Activated gamma-delta T cell treated with Interleukin-2 at 50 U/mL for 16 hours (primary cell): ENCODE measurements around the gene AHNAK.
"Not testable (repeated sequence)": the region's sequence is repeated elsewhere in the genome, so short reads cannot be mapped to it uniquely, and the experiment has no call there.

Source experiments
- DNase-seq: peaks from one replicate; pipeline ENCODE4 v3.0.0-alpha.2; 2020

The AHNAK gene

DNA sequence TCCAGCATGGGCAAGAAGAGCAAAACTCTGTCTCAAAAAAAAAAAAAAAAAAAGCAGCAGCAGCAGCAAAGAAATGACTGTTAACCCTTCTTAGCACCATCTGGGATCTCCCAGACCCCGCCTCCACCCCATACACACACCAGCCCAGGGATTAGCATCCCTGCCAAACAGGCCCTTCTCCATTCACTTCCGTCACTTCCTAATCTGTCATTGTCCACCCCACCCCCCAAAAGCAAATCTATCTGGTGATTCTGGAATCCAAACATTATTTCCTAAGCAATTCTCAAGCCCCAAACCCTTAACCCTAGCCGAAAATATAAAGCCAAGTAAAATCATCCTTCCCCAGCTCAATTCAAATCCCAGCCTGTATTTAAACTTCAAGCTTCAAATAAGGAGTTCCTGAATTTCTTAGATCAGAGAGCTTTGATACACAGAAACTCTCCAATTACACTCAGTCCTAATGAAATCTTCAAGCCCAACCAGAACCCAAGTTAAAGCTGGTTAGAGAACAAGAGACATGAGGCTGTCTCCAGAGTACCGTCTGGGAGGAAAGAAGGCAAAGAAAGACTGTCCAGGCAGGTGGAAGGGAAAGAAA is 6.0 kb upstream of the AHNAK start:
- DNase-seq, result no peak

GRCh38 chr11:62550478-62550877 is 3.9 kb upstream of the AHNAK start:
- not testable (repeated sequence) for DNase-seq

DNA sequence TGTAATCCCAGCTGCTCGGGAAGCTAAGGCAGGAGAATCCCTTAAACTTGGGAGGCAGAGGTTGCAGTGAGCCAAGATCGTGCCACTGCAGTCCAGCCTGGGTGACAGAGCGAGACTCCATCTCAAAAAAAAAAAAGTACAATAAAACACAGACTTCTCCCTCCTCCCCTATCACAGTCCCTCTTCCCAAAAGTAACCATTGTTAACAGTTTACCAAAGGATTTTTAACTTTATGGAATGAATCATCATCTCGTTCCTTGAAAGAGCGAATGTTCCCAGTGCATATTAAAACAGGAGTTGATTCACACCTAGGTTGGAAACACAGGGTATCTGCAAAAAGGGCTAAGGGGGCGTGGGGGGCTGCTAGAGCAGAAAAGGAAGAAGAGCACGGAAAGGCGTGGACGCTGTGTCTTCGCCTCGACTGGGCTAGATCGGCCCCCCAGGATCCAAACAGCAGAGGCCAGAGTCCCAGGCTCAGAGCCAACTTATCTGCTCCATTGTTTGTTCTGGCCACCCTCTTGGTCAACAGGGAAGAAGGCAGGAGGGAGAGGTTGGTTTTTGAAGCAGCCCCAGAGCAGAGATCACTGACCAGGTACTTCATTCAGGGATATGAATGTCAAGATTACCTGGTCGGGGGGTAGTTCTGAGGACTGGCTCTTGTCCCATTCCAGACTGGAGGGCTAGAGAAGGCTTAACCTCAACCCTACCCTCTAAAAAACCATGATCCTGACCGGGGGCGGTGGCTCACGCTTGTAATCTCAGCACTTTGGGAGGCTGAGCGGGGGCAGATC is 2.1 kb upstream of the AHNAK start:
- no peak for DNase-seq

DNA sequence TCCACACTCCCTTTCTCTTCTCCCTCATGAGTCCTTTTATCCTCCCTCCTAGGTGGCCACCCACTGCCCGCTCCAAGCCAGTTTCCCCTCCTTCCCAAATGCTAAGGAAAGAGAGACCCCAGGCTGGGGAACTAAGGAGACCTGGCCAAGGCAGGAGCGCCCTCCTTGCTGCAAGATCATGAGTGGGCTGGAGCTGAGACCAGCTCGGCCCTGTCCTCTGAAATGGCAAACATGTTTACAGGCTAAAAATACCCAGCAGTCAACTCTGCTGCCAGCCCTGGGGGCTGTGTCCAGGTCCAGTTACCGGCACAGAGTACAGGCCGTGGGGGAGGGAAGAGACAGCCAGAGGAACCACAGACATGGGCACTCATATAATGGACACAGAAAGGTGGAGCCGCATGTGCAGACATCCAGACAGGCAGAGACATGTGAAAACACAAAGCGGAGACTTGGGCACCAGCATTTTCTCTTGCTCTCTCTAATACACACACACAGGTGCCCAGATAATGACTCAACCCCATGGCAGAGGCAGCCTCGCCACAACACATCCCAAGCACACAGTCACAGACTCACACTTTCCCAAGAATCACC is 1.2 kb upstream of the AHNAK start:
- no peak for DNase-seq

DNA sequence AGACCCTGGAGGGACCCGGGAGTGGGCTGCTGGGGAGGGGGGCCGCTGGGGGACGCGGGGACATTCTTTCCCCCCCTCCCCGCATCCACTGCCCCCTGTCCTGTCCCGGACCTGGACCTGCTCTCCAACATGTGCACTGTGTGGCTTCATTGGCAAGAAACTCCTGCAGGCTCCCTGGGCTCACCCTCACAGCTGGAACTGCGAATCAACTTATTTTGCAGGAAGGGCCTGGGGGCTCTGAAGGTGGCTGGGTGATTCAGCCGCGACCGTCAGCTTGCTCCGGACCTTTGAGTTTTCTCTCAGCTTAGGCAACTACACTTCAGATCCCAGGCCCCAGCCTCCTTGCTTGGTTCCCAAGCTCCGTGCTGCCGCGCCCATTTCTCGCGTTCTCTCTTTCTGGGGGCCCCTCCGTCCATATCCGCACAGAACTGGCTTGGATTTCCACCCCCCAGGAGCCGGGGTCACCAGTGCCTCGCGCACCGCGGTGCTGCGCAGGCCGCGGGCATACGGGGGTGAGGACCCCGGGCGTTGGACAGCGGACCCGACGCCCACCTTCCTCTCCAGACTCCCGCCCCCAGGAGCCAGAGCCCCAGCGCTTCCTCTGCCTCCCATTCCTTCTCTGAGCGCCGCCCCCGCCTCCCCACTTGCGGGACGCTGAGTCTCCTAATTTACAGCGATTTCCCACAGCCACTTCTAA is 471 bp upstream of the AHNAK start:
- DNase-seq, result no peak

GRCh38 chr11:62545437-62546243 is 966 bp downstream of the AHNAK start:
- DNase-seq, result no peak

- no peak for DNase-seq
Observed at GRCh38 chr11:62544581-62545436, 1.8 kb downstream of the AHNAK start.

DNA sequence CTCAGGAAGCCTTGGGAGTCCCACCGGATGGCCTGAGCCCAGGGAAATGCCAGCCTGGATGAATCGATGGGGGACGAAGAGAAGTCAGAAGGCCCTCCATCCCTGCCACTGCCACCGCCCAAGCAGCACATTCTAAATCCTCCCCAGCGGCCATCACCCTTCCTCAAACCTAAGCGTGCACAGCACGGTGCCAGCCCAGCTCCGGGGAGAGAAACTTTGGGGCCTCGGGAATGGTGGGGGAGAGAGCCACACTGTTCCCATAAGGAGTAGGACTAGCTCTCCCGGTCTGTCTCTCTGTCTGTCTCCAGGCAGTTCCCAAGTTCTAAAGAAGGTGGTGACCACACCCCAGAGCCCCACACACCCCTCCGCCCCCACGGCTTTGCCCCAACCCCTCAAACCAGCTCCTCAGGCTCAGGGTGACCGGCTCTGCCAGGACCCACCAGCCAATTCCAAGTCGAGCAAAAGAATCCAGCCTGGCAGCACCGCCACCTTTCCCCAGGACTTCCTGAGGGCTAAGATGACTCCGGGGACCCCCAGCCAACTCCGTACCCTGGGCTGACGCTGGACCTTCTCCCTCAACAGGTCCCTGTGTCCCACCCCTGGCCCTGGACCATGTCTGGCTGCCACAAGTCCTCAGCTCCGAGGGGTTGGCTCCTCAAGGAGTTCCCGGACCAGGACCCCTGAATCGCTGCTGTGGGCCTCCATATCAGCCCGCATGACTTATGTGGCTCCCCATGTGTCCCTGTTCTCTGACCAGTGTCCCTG is 2.7 kb downstream of the AHNAK start:
- DNase-seq, result no peak

- DNase-seq, result peak; percentile 63
Observed at GRCh38 chr11:62542750-62543567, 3.6 kb downstream of the AHNAK start.

GRCh38 chr11:62542111-62542745 is 4.4 kb downstream of the AHNAK start:
- no peak for DNase-seq

DNA sequence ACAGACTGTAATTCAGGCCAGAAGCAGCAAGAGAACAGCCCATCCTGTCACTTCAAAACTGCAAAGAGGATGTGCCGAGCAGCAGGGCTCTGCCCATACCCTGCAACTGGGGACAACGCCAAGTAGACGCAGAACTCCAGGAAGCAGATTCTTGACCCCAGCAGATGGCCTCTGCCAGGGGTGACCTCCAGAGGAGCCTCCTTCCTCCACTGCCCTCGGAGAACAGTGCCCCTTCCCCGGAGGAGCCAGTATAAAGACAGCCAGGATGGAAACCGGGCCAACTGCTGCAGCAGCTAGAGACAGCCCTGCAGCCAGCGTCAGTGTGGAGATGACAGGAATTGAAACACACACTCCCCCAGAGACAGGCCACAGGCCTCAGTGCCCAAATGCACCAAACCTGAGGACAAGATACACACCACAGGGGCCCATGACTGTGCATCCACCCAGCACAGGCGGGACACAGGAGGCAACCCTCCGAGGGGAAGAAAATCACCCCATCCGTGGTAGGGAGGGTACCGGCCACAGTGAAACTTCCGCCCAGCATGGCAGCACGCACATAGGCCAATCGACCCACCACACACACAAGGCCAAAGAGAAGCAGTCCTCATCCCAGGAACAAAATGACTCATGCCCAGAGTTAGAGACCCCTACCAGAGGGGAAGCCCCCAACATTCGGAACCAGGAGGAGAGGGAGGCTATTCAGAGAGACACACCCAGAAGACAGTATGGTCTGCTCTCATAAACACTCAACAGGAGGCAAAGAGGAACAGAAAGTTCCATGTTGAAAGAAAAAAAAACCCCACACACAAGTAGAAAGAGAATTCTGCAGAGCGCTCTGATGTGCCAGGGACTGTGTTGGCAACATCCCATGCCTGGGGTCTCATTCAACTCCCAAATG is 5.6 kb downstream of the AHNAK start:
- no peak for DNase-seq

- peak; percentile 56 for DNase-seq
Observed at GRCh38 chr11:62539238-62539925, 7.2 kb downstream of the AHNAK start.

DNA sequence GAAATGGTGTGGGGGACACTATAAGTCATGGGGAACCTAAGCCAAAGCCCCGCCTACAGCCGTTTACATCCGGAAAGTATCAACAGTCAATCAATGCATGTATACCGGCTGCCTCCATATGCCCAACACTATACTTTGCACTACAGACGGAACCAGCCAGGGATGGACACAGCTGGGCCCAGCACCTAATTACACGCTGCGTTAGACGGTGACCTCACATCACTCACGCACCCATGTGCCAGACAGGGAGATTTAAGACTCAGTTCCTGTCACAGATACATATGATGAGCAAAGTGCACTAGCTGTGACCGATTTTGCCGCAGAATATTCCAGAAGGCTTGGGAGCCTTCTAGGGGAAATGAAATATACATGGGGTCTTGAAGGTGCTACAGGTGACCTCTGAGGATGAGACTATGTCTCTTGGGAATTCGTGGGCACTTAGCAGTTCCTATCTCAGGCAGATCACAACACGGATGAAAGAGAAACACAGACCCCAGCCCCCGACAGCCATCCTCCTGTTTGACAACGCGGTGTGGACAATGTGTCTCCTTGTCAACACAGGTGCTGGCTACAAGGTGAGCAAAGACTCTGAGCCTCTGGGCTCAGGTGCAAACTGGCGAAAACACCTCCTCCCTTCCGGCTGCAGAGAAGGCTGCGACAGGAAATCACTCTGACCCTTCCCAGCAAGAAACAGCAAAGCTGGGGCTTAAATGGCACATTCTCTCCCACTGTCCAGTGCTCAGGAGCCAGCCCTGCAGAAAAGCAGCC is 8.0 kb downstream of the AHNAK start:
- DNase-seq, result no peak

- DNase-seq, result no peak
Observed at GRCh38 chr11:62536301-62536957, 10.2 kb downstream of the AHNAK start.

GRCh38 chr11:62535802-62536201 is 10.8 kb downstream of the AHNAK start:
- no peak for DNase-seq

DNA sequence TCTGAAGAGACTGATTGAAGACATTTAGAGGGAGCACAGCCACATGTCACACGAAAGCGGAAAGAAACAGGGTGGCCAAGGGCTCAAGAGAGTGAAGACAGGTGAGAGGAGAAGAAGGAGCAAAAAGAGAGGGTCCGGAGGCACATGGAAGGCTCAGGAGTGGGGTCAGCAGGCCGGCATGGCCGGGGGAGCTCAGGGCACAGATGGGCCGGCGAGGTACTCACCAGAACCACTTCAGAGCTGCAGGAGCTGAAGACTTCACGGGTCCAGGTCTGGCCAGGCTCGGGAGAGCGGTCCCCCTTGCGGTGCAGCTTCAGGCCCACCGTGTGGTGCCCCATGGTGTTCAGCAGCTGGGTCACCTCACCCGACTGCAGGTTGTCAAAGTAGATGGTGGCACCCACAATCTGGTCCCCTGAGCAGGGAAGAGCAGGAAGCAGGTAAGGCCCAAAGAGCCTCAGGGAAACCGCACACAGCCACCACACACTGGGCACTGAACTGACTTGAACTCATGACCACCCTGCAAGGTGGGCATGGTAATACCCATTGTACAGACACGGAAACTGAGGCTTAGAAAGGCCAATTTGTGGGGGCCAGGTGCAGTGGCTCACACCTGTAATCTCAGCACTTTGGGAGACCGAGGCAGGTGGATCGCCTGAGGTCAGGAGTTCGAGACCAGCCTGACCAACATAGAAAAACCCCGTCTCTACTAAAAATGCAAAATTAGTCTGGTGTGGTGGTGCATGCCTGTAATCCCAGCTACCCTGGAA is 11.6 kb downstream of the AHNAK start:
- no peak for DNase-seq
